Measurements from ENCODE around the gene KCNMA1.

KCNMA1 gene

DNA sequence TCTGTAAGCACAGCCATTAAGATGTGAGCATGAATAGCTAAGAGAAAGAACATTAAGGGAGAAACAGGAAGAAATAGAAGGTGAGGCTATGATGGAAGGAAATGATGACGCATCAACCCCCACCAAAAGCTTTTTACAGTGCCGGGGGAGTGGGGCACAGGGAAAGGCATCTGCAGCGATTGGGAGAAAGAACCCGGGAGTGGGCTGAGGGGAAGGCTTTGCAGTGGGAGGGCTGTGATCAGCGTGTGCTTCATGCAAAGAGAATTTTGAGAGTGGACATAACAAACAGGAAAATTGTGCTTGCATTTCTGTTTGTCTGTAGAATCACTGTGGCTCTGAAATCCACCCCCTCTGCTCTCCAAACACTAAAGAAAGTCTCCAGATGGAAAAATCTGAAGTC, 250.8 kb downstream of the KCNMA1 start:
- DNase-seq, result no peak

DNA sequence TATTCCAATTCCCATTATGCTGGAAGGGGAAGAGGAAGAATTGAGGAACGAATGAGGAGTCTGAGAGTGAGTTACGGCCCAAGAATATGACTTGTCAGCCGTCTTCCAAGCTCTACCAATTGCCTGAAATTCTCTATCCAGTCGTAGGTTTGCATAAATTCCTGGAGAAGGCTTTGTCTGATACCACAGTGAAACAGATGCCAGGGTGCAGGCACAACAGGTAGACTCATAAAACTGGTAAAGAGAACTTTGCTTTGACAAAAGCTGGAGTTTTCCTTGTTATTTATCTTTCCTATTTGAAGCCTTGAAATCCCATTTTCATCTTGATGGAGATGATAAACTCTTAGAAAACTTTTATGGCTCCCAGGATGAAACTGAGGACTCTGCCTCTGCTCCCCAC, 251.2 kb downstream of the KCNMA1 start:
- no peak for DNase-seq

DNA sequence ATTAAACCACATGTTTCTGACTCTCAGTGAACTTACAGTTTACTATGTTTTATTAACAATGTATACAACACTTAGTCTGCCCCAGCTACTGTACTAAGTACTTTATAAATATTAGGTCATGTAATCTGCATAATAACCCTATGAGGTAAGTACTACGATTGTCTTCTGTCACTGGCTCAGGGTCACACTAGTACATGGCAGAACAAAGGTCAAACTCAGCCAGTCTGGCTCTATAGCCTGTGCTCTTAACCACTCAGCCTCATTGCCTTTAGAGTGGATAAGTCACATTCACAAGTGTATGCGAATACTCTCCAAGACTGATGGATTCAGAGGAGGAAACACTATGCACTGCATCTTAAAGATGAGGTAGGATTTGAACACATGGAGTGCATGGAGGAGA, 252.3 kb downstream of the KCNMA1 start:
- DNase-seq, result no peak

DNA sequence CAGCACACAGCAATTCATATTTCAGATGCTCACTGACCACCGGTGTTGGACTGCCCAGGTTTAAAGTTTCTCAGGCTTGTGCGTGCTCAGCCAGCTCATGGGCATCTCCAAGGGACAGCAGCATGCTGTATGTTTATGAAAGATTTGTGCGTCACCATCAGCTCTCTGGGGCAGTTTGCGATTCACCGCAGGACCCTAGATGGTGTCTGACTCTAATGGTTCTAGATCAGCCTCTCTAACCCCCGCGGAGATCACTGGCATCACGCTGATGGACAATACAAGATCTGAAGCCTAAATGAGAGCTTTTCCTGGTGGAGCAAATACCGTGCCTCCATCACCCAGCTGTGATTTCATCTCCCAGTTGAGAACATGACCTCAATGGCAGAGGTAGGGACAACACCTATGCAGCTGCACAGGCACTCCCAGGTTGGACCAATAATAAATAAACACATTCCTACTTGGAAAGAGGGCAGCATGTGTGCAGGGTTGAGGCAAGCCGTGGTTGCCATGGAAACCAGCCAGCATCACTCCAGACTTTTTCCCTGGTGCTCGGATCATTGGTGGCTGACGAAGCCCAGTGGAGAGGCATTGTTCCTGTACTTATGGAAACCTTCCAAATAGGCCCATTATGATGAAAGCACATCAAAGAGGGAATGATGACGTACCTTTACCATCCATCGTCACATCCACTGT, 253.6 kb downstream of the KCNMA1 start:
- DNase-seq, result no peak

DNA sequence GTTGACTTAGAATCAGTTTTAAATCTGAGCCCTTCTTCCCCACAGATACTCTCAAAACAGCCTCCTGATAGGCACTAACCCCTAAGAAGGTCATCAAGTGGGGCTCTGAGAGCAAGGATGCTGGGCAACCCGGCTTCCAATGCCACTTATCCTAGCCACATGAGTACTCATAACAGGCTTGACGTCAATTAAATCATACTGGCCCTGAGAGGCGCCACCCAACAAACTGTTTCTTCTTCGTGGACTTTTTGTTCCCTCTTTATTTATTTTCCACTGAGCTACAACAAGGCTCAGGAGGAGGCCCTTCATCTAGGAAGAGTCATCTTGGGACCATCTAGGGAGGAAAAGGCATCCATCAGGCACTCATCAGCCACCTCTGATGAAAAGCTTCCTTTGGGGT, 255.9 kb downstream of the KCNMA1 start:
- DNase-seq, result no peak

DNA sequence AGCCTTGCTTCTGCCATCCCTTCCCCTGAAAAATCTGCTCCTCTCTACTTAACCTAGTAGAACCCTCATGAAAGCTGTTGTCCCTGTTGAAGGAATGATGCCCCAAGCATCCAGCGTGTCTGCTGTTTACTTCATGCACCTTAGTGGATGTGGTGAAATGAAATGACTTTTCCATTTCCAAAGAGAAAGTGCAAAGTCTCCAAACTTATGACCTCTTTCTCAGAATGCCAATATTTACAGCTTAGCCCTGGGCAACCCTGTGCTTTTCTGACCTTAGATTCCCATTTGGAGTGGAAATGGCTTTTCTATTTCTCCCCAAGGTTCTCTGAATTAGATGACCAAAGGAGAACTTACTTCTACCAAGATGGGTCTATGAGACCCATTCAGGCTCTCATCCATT, 256.9 kb downstream of the KCNMA1 start:
- no peak for DNase-seq

DNA sequence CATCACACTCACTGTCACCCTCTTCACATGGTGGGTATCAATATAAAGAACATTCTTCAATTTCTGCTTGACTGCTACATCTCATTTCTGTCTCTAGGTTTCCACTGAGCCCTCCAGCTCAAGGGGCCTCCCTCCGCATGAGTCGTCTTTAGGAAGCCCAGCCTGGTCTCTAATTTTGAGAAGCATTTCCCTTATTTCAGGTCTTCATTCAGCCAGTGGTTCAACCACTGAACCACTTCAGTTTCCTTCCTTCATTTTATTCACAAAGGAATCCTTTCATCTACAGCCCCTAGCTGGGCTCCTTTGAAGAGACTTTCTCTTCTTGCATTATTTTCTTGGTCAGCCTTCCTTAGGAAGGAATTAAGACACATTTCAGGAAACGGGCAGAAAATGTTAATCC, 257.4 kb downstream of the KCNMA1 start:
- no peak for DNase-seq

DNA sequence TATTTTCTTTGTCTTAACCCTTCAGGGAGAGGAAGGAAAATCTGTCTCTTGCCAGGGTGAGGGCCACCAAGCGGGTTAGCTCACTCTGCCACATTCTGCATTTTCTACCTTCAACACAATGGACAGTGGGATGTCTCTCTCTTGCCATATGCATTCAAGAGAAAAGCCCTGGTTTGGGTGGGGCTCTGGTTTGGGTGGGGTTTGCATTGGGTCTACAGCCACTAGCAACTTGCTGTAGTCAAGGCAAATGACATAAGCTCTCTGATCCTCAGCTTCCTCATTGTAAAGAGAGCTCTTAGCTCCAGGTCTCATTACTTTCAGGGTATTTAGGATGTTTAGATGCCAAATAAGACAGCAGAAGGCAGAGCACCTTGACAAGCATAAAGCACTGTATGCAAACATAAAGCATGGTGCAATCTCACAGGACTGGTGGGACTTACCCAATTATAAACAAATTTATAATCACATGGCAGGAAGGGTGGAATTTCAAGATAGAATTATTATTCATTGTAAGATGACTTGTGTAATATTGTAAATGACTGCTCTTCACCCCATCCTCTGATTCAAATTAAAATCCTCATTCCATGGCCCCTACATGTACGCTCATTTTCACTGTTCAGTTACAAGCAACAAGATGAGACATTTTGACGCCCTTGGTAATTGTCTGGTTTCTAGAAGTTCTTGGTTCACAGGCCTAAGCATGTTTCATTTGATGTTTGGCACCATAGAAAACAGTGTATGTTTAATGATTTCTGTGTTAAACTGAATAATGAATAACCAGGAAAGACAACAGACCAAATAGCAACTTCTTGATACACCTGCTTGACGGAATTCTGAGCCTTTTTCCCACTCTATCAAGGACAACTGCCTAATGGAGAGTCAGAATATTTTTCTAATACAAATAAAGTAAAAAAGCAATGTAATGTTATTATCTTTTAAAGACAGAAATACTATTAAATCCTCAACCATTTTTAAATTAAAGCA, 258.9 kb downstream of the KCNMA1 start:
- DNase-seq, result no peak

DNA sequence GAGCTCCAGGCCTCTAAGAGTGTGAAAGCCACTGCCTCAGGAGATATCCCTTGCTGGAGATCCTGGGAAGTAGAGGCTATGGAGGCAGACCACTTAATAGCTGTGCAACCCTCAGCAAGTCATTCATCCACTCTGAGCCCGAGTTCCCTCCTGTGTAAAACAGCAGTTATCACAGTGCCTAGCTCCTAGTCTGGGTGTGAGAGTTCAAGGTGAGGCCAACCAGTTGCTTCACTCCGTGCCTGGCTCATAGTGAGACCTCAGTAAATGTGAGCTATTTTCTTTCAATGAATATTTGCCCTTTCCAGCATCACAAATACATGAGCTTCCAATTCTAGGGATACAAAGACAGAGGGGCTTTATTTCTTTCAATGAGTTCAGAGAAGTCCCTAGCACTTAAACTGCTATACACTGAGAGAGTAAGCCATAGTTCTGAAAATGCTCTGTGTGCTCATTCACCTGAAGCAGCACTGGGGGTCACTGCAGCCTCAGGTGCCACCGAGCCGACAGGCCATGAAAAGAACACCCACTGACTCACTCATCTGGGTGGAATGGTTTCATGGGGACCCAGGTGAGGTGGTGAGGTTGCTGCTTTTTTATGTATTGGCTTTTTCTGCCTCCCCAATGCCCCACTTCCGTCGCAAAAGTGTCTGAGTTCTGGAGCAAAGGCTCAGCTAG, 259.8 kb downstream of the KCNMA1 start:
- no peak for DNase-seq

DNA sequence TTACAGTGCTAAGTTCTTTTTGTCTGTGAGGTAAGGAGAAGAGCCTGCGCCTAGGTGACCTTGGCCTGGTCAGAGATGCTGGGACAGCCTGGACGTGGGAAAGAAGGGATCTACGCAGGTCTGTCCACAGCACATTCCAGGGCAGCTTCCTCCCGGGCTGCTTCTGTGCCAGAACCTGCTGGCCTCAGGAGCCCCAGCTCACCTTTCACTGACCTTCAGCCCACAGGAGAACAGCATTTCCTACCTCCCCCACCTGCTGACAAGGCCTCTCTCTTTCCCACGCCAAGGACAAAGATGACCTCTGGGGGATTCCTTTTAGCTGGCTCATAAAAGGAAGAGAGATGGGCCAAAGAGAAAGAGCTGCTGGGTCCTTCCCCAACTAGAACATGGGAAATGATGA, 260.6 kb downstream of the KCNMA1 start:
- no peak for DNase-seq

DNA sequence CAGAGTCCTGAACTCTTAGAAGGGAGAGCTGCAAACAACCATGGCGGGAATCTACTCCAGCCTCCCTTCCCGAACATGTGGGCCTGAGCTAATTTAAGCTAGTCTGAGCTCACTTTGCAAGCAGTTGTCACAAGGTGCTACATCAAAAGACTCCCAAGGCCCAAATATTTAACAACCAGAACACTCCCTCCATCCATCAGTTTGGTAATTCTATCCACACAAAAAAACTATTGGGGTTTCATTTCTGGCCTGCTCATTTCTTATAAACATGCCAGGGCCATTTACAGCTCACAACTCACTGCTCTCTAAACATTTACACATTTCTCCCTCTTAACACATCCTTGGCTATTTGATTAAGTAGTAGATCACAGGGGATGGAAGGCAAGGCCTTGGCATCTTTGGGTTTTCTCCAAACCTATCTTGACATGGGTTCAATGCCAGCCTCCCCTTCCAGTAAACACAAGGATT, 263.4 kb downstream of the KCNMA1 start:
- DNase-seq, result no peak

DNA sequence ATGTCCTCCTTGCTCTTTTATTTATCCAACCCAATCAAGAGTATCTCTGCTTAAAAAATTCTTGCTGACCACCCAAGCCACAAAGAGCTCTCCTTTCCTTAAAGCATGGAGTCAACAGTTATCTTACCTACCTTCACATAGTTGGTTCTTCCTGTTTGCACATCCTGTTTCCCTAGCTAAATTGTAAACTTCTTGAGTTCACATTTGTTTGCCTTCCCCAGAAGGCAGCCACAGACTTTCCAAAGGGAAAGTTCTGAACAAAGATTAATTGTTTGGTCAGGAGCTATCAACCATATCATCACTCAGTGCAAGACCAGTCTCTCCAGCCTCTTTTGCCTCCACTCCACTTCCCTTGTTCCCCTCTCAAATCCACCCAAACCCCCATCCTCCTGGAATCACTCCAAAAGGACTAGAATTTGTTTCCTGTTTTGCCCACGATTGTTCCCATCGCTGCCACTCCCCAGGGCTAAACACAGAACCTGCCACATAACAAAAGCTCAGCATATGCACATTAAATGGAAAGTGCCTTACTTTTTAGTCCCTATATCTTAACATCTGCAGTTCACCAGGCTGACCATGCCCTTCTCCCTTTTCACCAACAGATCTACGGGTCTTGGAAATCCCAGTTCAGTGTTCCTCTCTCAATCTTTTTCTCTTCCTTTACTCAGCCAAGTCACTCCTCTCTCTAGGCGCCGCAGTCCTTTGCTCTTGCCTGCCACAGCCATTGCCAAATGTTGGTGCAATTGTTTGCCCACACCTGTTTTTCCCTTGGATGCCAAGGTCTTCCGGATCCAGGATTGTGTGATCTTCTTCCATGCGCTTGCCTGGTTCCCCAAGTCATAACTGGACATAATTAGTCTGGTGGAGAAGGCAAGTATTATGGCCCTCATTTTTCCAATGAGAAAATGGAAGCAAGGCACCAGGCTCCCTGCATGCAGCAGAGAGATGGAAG, 265.5 kb downstream of the KCNMA1 start:
- no peak for DNase-seq

DNA sequence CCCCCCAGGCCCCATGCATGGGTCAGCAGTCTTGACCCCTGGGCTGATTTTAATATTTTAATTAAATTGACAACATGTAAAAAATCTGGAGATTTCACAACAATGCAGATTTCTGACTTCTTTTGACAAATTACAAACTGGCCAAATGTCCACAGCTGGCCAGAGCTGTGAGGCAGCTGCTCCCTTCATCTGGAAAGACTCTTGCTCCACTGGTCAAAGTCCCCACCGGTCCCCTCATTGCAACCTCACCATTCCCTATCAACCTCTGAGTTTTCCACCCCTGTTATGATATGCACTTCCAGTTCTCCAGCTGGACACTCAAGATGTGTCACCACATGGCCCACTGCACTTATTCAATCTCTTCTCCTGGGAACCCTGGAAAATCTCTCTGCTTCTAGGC, 266.2 kb downstream of the KCNMA1 start:
- no peak for DNase-seq

DNA sequence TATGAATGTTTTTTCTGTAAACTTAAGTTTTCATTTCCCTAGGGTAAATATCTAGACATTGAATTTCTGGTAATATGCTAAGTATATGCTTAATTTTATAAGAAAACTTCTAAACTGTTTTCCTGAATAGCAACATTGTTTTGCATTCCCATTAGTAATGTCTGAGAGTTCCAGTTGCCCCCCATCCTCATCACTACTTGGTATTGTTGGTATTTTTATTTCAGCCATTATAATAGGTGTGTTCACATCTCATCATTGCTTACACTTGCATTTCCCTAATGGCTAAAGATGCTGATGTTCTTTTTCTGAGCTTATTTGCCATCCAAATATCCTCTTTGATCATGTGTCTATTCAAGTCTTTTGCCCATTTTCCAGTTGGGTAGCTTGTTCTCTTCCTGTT, 269.6 kb downstream of the KCNMA1 start:
- DNase-seq, result no peak

DNA sequence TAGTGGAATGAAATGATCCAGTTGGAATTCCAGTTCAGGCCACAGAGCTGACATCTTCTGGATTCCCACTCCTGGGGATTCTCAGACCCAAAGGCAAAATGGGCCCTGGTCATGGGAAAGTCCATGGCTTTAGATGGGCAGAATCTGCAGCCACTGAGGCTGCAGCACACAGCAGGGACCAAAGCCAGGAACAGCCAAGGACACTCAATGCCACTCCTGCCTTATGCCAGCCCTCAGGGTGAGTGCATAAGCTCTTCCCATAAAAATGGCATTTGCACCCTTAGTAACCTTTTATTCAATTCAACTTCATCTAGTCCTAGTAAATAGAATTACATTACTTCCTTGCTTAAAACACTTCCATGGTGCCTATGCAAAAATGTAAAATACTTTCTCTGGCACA, 274.4 kb downstream of the KCNMA1 start:
- DNase-seq, result no peak

DNA sequence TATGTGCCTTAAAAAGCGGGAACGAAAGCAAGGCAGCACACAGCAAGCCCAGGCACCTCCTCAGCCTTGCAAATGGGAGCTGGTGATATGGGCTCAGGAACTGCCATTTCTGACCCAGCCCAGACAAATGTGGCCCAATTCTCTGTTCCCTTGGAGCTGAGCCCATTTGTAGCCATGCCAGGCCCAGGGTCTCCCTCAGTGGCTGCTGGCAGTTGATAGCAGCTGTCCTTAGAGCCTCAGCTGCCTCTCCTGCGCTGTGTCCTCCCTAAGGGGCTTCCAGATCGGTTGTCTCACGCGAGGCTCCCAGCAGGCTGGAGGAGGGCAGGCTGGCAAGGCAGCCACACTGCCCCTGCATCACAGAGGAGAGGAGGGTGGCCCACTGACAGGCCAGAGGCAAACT, 275.8 kb downstream of the KCNMA1 start:
- no peak for DNase-seq

DNA sequence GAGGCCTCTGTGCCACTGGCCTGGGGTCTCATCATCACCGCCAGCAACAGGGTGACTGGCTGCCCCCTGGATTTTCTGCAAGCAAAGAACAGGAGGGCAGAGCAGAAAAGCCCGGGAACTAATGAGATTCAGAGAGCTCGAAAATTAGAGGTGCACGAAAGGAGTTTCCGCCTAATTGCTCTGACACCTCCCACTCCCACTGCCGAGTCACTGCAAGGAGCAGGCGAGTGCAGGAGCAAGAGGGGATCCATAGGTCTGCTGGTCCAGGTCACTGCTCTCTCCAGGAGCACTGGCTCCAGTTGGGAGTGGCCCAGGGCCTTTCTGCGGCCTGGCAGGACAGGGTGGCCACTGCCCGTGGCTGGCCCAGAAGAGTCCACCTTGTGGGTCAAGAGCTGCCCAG, 276.2 kb downstream of the KCNMA1 start:
- no peak for DNase-seq

DNA sequence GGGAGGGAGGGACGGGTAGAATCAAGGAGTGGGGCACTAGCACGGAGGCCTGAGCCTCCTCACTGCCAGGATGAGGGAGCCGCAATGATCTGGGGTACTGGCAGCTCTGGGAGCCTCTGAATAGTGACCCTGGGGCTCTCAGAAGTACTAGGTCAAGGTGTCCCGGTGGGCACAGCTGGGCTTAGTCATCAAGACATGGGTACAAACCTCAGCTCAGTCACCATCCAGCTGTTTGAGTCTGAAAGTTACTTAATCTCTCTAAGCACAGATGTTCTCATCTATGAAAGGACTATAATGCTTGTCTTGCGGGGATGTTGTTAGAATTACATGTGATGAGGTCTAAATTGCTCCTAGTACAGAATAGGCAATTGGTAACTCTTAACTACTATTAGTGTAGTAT, 276.8 kb downstream of the KCNMA1 start:
- no peak for DNase-seq

DNA sequence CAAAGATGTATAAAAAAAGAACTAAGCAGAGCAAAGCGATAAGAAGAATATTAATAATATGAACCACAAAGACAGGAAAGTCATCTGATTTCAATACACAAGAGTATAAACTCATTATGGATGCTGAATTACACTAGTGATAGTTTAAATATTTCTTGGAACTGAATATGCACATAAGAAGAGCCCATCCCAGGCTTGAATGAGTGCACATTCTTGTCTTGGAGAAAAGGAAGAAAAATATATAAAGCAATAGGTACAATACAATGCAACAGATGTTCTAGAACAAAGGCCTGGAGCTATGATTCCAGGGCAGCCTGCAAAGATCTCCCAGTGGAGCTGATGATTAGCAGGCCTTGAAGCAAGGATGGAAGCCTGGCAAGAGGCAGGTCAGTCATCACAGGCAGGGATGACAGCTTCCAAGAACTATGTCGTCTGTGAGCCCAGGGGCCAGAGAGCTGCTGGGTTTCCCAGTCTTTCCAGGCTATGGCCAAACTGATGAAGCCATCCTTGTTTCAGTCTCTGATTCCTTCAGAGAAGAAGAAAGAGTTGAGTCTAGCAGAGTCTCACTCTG, 277.6 kb downstream of the KCNMA1 start:
- no peak for DNase-seq

DNA sequence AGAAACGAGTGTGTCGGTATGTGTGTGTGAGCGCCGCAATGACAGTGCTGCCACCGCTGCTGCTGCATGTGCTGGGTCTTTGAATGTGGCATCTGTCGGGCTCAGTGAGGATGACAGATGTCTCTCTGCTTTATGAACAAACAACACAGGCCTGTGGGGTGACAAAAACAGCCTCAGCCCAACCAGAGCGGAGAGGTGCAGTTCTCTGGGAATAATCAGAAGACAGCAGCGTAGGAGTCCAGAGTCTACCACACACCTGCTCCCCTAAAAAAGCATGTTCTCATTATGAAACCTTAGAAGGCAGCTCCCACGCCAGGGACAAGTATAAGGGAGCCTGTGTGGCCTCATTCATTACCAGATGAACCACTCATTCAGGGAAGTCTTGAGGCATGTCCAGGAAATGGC, 278.3 kb downstream of the KCNMA1 start:
- no peak for DNase-seq

DNA sequence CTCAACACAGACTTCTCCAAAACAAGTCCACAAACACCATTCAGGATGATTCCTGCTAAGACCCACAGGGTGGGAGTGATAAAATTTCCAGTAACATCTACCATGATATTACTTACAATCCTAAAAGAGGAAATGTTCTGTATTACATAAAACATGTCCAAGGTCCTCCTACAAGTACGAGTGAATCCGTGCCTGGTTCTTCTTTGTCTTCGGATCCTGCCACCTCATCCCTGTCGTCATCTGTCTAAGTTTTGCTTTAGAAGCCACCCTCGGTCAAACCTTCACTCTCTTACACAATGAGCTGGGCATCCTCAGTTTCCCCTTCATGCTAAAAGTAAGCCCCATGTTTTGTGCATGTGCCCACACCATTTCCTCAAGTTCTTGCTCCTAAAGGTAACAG, 279.0 kb downstream of the KCNMA1 start:
- DNase-seq, result no peak
